ENCODE measurements around the gene INSR.
A peak's percentile ranks its signal among the peaks of the same experiment; 100 is the strongest.

The INSR gene

DNA sequence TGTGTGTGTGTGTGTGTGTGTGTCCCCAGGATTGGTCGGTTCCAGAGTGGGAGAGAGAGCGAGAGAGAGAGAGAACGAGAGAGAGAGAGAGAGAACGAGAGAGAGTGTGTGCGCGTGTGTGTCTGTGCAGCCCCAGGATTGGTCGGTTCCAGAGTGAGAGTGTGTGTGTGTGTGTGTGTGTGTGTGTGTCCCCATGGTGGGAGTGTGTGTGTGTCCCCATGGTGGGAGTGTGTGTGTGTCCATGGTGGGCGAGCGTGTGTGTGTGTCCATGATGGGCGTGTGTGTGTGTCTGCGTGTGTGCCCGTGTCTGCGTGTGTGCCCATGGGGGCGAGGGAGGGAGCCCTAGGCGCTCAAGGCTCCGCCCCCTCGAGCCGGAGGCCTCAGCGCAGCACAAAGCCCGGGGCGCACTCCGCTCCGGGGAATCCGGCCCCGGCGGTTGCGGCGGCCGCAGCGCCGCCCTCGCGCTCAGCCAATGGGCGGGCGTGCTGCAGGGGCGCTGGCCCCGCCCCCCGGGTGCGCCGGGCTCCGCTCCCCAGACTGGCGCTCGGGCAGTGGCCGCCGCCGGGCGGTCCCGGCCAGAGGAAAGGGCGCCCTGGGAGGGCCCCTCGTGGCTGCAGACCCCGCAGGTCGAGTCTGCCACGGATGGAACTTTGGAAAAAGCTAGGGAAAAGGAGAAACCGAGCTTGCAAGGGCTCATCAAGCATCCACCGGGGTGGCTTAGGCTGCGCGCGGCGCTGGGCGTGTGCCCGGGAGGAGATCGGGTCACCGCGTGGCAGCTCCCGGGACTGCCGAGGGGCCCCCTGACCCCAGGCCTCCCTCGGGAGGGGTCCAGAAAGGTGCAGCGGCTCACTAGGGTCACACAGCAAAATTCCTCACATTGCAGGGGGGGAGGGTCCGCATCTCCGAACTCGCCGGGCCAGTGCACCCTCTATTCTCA is 96.2 kb downstream of the INSR start:
- H3K27ac ChIP-seq = peak overlapping the region; percentile 7
- DNase-seq (ENCODE audit: low read depth, low spot score) = peak; percentile 81

DNA sequence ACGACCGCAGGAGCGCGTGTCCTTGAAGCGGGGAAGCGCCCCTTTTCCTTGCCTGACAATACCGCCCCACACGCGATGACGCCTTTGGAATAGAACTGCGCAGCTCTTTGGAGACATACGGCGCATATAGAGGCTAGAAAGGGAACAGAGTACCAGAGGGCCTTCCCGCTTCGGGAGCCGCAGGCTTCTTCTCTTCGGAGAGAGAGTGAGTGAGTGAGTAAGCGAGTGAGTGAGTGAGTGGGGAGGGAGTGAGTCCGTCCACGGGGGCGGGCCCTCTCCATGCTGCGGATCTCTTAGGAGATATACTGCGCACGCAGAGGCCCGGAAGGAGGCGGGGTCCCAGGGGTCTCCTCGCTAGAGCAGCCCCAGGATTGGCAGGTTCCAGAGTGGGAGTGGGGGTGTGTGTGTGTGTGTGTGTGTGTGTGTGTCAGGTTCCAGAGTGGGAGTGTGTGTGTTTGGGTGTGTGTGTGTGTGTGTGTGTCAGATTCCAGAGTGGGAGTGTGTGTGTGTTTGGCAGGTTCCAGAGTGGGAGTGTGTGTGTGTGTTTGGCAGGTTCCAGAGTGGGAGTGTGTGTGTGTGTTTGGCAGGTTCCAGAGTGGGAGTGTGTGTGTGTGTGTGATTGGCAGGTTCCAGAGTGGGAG is 97.0 kb downstream of the INSR start:
- H3K27ac ChIP-seq = peak overlapping the region; percentile 7
- DNase-seq (ENCODE audit: low read depth, low spot score) = peak; percentile 90

DNA sequence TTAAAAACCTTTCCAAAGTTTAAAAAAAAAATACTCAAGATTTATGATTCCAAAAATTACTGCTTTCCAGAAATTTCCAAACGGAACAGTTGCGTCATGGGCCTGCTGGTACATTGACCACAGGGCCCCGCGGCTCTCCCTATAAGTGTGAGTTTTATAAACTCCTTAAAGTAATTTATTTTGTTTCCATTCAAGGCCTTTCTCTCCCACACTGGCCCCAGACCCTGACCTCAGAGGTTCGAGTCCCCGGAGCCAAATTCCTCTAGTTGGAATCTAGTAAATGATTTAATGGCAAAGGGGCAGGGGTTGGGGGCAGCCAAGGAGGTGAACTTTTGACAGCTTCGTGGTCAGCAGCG is 97.5 kb downstream of the INSR start:
- H3K27ac ChIP-seq = no peak overlapping the region
- no peak for DNase-seq (ENCODE audit: low read depth, low spot score)

DNA sequence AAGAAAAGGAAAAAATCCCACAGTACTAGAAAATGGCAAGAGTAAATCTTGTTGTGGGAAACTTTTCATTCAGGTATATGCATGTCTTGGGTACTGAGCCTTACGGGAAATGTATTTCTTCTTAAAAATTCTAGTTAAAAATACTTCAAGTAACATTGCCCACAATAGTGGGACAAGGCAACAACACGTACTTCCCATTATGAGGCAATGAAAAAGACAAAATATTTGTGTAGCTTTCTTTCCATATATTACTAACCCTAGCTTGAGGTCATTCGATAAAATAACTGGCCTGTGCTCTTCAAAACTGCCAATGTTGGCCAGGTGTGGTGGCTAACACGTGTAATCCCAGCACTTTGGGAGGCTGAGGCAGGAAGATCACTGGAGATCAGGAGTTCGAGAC is 99.2 kb downstream of the INSR start:
- no peak overlapping the region for H3K27ac ChIP-seq
- DNase-seq (ENCODE audit: low read depth, low spot score) = no peak

DNA sequence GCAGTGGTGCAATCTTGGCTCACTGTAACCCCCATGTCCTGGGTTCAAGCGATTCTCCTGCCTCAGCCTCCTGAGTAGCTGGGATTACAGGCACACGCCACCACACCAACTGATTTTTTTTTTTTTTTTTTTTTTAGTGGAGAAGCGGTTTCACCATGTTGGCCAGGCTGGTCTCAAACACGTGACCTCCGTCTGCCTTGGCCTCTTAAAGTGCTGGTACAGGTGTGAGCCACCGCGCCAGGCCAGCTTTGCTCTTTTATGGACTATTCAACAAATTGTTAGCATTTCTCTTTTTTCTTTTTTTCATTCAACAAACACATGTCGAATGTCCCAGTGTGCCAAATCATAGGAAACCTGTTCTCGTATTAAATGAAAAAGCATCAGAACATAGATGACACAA is 99.6 kb downstream of the INSR start:
- no peak overlapping the region for H3K27ac ChIP-seq
- DNase-seq (ENCODE audit: low read depth, low spot score) = no peak

DNA sequence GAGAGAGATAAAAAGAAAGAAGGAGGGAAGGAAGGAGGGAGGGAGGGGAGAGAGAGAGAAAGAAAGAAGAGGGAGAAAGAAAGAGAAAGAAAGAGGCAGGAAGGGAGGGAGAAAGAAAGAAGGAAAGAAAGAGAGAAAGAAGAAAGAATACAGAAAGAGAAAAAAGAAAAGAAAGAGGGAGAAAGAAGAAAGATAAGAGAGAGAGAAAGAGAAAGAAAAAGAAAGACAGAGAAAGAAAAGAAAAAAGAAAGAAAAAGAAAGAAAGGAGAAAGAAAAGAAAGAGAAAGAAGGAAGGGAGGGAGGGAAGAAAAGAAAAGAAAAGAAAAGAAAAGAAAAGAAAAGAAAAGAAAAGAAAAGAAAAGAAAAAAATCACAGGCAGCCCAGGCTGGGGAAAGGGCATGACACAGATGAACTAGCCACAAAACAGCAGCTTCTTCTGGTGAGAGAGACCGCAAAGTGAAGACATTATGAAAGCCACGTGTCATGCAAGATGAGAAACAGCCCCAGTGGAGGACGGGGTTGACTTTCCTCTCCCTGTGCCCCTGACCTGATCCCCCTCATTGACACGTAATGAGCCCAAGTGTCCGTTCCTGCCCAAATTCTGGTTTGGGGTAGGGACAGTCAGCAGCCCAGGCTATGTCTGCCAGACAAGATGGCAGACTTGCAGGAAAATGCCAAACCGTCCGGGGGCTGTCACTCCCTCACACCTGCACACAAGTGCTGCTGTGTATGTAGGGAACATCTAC is 102.1 kb downstream of the INSR start:
- DNase-seq (ENCODE audit: low read depth, low spot score) = no peak
- no peak overlapping the region for H3K27ac ChIP-seq

DNA sequence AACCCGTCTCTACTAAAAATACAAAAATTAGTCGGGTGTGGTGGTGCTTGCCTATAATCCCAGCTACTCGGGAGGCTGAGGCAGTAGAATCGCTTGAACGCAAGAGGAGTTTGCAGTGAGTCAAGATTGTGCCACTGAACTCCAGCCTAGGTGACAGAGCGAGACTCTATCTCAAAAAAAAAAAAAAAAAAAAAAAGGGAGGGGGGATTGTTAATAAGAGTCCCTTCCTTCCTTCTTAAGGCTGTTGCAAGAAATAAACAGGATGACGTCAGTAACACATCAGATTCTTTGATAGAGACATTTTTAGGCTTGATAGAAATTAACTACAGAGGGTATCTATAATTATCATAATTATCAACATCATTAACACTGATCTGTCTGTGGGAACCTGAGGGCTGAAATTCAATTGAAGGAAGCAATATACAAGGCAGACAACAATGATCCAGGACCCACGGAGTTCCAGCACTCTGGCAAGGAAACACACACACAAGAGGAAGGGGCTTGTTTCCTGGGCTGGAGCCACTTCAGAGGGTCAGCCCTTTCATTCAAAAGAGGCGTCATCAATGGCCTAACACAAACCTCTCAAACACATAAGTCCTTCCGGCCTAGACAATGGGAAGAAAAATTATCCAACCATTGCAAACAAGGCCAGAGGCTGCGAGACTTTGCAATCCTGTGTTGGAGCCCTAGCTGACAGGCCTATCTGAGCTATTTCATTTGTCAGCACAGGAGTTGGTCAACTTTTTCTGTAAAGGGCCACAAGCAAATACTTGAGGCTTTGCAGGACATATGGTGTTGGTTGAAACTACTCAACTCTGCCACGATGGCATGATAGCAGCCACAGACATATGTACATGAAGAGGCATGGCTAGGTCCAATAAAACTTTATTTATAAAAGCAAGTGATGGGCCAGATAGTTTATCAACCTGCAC is 105.2 kb downstream of the INSR start:
- H3K27ac ChIP-seq = no peak overlapping the region
- DNase-seq (ENCODE audit: low read depth, low spot score) = no peak

DNA sequence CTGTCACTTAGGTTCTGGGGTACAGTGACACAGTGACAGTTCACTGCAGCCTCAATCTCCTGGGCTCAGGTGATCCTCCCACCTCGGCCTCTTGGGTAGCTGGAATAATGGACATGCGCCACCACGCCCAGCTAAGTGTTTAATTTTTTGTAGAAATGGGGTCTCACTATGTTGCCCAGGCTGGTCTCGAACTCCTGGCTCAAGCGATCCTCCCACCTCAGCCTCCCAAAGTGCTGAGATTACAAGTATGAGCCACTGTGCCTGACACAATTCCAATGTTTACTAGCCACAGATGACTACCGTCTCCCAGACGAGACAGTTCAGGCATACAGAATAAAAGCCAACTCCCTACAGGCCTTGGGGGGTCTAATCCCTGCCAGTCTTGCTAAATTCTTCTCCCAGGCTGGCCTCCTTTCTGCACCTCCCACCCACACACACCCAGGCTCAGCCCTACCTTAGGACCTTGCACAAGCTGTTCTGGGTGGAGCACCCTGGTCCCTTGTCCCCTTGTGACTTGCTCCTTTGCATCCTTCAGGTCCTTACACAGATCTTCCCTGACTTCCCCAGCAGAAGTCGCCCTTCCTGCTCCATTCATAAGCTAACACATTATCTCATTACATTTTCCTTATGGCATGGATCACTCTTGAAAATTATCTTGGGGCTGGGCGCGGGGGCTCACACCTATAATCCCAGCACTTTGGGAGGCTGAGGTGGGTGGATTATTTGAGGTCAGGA is 106.4 kb downstream of the INSR start:
- H3K27ac ChIP-seq = no peak overlapping the region
- no peak for DNase-seq (ENCODE audit: low read depth, low spot score)

DNA sequence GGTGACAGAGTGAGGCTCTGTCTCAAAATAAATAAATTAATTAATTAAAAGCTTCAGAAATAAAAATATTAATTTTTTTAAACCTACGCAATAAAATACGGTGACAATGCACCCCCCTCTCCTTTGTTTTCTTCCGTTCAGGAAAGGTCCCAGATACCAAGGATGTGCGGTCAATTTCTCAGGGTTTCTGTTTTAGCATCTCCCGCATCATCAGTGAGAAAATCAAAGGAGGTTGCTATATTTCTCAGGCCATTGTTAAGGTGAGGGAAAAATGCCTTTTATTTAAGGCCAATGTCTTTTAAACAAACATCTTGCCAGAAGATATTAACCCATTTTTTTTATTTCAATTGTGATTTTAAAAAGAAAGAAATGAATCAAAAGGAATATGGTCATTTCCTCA is 111.7 kb downstream of the INSR start:
- no peak for DNase-seq (ENCODE audit: low read depth, low spot score)
- H3K27ac ChIP-seq = no peak overlapping the region

DNA sequence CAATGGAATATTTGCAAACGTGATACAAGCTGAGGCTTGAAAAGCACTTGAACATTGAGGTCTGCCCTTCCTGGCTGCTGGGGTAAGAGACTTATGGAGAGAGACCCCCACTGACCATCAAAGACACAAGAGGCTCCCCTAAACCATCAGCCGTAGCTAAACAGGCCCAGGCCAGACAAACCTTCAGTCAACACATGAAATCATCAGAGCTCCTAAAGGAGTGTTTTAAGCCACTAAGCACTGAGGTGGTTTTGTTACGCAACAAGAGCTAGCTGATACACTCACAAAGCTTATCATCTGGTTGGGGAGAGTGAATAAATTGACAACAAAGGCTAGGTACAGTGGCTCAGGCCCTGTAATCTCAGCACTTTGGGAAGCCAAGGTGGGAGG is 114.3 kb downstream of the INSR start:
- no peak for DNase-seq (ENCODE audit: low read depth, low spot score)
- no peak overlapping the region for H3K27ac ChIP-seq

DNA sequence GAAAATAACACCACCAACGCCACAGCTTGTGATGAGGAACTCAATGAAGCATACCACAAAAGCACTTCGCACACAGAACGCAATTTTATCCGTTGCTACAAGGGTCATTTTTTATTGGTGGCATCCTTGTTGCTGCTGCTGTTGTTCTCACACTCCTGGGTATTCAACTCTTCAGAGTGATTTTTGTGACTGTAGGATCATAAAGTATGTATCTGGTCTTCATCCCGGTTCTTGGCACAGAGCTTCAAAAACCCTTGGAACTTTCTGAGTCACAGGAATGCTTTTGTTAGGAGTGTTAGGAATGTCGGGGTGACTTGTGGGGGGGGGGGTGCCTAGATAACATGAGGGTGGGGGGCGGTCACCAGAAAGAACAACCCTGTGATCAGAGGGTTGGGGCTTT is 116.3 kb downstream of the INSR start:
- DNase-seq (ENCODE audit: low read depth, low spot score) = no peak
- no peak overlapping the region for H3K27ac ChIP-seq

DNA sequence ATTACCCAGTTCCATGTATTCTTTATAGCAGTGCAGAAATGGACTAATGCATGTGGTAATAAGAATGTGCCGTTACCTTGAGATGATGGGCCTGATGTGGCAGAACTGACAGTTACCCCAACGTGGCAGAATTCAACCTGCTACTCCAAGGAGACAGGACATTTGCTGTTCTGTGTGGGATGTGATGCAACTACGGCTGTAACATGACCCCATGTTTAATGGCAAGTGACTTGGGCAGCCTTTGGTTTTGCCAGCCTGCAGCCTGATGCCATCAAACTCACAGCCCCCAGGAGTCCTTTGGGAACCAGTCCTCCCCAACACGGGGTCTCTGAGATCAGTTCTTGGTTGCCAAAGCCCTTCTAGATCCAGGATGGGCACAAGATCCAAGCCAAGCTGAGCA is 117.4 kb downstream of the INSR start:
- no peak for DNase-seq (ENCODE audit: low read depth, low spot score)
- H3K27ac ChIP-seq = no peak overlapping the region

DNA sequence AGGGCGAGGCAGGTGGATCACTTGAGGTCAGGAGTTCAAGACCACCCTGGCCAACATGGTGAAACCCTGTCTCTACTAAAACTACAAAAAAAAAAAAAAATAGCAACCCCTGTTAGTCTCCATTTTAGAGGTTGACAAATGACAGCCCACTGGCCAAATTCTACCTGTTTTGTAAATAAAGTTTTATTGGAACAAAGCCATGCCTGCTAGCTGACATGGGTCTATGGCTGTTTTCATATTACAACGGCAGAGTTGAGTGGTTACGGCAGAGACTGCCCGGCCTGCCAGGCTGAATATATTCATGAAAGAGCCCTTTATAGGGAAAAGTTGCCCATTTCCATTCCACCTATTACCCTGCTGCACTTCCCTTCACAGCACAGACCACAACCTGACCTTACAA is 121.4 kb downstream of the INSR start:
- DNase-seq (ENCODE audit: low read depth, low spot score) = no peak
- no peak overlapping the region for H3K27ac ChIP-seq

DNA sequence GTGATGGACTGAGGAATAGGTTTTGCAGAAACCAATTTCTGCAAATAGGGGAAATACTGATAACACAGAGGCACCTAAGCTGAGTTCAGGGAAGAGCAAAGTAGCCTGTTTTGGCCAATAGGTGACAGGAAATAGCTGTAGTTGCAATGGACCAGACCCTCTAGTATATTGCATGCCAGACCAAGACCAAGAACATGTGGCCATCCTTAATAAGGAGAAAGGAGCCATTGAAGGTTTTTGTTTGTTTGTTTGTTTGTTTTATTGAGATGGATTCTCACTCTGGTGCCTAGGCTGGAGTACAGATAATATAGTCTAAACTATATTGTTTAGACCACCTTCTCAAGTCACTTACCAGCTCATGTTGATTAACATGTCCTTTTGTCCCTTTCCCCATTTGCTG is 123.2 kb downstream of the INSR start:
- DNase-seq (ENCODE audit: low read depth, low spot score) = no peak
- H3K27ac ChIP-seq = no peak overlapping the region

DNA sequence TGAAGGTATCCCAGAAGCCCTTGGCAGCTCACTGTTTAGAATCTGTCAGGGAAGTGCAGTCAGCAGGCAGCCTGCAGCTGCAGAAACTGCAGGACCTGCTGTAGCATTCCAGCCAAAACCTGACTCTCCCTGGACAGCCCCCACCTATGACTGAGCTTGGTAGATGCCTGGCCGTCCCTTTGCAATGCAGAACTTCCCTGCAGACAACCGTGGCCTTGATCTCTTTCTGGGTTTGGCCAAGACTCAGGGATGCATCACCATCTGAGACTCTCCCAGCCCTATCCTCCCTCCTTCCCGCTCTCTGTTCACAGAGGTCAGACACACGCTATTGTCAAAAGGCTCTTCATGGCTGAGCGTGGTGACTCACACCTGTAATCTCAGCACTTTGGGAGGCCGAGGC is 125.3 kb downstream of the INSR start:
- H3K27ac ChIP-seq = no peak overlapping the region
- DNase-seq (ENCODE audit: low read depth, low spot score) = no peak

DNA sequence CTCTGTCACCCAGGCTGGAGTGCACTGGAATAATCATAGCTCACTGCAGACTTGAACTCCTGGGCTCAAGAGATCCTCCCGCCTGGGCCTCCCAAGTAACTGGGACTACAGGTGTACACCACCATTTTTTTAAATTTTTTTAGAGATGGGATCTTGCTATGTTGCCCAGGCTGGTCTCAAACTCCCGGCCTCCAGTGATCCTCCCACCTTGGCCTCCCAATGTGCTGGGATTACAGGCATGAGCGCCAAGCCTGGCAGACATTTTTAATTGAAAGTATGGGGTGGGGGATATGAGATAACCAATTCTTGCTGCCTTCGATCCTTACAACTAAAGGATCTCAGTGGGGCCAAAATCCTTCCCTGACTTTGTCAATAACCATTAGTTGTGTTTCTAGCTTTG is 132.9 kb downstream of the INSR start:
- H3K27ac ChIP-seq = no peak overlapping the region
- DNase-seq (ENCODE audit: low read depth, low spot score) = no peak

DNA sequence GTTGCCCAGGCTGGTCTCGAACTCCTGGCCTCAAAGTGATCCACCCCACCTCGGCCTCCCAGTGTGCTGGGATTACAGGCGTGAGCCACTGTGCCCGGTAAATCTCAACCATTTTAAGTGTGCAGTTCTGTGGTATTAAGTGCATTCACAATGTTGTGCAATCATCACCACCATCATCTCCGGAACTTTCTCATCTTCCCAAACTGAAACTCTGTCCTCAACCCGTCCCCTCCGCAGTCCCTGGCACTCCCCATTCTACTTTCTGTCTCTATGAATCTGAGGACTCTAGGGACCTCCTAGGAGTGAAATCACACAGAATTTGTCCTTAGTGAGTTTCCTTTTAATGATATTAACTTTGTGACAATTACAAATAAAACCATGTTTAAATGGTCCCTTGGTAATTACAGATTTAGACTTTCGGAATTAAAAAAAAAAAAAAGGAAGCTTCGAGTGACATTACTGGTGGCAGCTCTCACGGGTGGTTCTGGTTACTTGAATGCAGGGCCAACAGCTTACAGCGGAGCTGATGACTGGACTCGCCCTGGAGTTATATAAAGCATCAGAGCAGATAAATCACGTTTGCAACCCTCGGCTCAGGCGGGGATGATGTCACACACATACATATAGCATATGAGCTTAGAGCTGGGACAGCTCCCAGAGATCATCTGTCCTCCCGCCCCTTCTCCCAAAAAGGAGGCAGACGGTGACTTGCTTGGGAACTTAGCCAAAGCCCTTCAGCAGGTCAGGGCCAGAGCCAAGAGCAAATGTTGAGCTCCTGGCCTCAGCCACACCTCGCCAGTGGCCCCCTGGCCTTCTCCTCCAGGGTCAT is 134.9 kb downstream of the INSR start:
- no peak for DNase-seq (ENCODE audit: low read depth, low spot score)
- no peak overlapping the region for H3K27ac ChIP-seq

DNA sequence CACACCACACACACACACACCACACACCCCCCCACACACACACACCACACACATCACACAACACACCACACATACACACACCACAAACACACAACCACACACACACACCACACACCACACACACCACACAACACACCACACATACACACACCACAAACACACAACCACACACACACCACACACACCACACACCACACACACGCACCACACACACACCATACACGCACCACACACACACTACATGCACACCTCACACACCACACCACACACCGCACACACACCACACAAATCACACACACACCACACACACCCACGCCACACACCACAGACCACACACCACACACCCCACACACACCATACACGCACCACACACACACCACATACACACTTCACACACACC is 141.2 kb downstream of the INSR start:
- DNase-seq (ENCODE audit: low read depth, low spot score) = no peak

DNA sequence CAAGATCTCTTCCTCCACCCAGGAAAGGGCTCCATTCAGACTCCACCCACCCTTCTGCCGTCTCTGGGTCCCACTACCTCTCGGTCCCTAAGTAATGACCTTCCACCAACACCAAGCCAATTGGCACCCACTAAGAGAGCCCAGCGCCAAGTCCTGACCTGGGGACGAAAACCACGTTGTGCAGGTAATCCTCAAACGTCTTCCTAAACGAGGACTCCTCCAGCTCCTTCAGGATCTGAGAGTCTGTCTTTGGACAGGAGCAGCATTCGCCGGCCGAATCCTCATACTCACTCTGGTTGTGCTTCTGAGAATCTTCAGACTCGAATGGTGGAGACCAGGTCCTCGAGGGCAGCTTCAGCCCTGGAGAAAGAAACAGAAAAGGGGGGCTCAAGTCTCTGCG is 141.6 kb downstream of the INSR start:
- no peak for DNase-seq (ENCODE audit: low read depth, low spot score)
- H3K27ac ChIP-seq = no peak overlapping the region

More for the DNA sequence above, 141.2 kb downstream of the INSR start:
- H3K27ac ChIP-seq = no peak overlapping the region
